GM12878 (cell line): ENCODE measurements around the gene PDLIM5.
"Not testable (repeated sequence)": the region's sequence is repeated elsewhere in the genome, so short reads cannot be mapped to it uniquely, and the experiment has no call there.

ENCODE experiments used
- CHD1 ChIP-seq: IDR thresholded peaks from 2 replicates; pipeline ENCODE4 v1.6.1; 2012; ENCODE audit warnings: low read depth, low read length, improper control_type of control experiment
- CTCF ChIP-seq, 3 experiments: IDR thresholded peaks in 2 of 3; conservative IDR thresholded peaks in 1 of 3; 2 replicates each; pipeline ENCODE4 v1.5.1; 2011; ENCODE audit warnings: low read depth in 3 of 3, low read length in 3 of 3, mild to moderate bottlenecking in 3 of 3, control low read depth in 2 of 3, moderate library complexity in 2 of 3, inconsistent platforms in 1 of 3, mixed read lengths in 1 of 3; ENCODE audit not compliant: control insufficient read depth in 2 of 3, insufficient read depth in 1 of 3; ENCODE audit errors: extremely low read depth in 1 of 3
- POLR2A ChIP-seq: IDR thresholded peaks from 2 replicates; pipeline ENCODE4 v1.6.1; 2011; ENCODE audit warnings: low read depth, mild to moderate bottlenecking, low read length
- POLR2AphosphoS5 ChIP-seq: IDR thresholded peaks from 2 replicates; pipeline ENCODE4 v1.6.1; 2011; ENCODE audit warnings: mild to moderate bottlenecking, low read length, inconsistent platforms
- TAF1 ChIP-seq: IDR thresholded peaks from 2 replicates; pipeline ENCODE4 v1.6.1; 2011; ENCODE audit warnings: mild to moderate bottlenecking, low read depth, low read length, borderline replicate concordance

- not testable (repeated sequence) for TF ChIP-seq TAF1; POLR2A; POLR2AphosphoS5; CTCF (IDR thresholded peaks at IDR 0.05 in 2 of 3, conservative IDR thresholded peaks at IDR 0.05 in 1 of 3; ENCODE audit: control insufficient read depth in 2 of 3, extremely low read depth in 1 of 3, insufficient read depth in 1 of 3, low read depth in 3 of 3, low read length in 3 of 3); CHD1
These were observed 19.0 kb downstream of the PDLIM5 start for GRCh38 chr4:94470782-94471181.
